Chondrocyte (in vitro differentiated cells): Measurements from ENCODE around the gene PDK3. TPM values are rescaled to one million over a fixed set of nuclear protein-coding genes. Genes with fewer than 3 reads are reported as not detected.

Experiments used
- DNase-seq: peaks from one replicate; pipeline ENCODE4 v3.0.0; 2021; ENCODE audit warnings: mixed read lengths, low spot score
- H3K27ac Mint-ChIP-seq: one replicate; pipeline ENCODE4 v1.8.0; 2021; ENCODE audit warnings: mild to moderate bottlenecking, moderate library complexity, mixed read lengths; ENCODE audit not compliant: unreplicated experiment
- H3K27me3 Mint-ChIP-seq: 2 replicates; pipeline ENCODE4 v1.8.0; 2021; ENCODE audit warnings: low read depth, mixed read lengths
- H3K36me3 Mint-ChIP-seq: 2 replicates; pipeline ENCODE4 v1.8.0; 2021; ENCODE audit warnings: low read depth, mixed read lengths
- H3K4me1 Mint-ChIP-seq: 2 replicates; pipeline ENCODE4 v1.8.0; 2021; ENCODE audit warnings: low read depth, mild to moderate bottlenecking, mixed read lengths
- H3K4me3 Mint-ChIP-seq: one replicate; pipeline ENCODE4 v1.8.0; 2021; ENCODE audit warnings: mild to moderate bottlenecking, moderate library complexity, mixed read lengths; ENCODE audit not compliant: unreplicated experiment
- H3K9me3 Mint-ChIP-seq: 2 replicates; pipeline ENCODE4 v1.8.0; 2021; ENCODE audit warnings: low read depth, mixed read lengths
- total RNA-seq: library from RNA; stranded (reverse); gene quantifications from 3 replicates; pipeline ENCODE4 v1.2.1, GENCODE V29; 2021
- TF ChIP-seq, protein P1 (sequence below): fragments of 200-600 bp; sonication (generic); IDR thresholded peaks from 2 replicates; pipeline ENCODE4 v1.5.0; 2021; ENCODE audit warnings: antibody characterized with exemption, mild to moderate bottlenecking, moderate library complexity

PDK3 gene
- total RNA-seq, 1 donor from 2014 or later, result 44.1 TPM

DNA sequence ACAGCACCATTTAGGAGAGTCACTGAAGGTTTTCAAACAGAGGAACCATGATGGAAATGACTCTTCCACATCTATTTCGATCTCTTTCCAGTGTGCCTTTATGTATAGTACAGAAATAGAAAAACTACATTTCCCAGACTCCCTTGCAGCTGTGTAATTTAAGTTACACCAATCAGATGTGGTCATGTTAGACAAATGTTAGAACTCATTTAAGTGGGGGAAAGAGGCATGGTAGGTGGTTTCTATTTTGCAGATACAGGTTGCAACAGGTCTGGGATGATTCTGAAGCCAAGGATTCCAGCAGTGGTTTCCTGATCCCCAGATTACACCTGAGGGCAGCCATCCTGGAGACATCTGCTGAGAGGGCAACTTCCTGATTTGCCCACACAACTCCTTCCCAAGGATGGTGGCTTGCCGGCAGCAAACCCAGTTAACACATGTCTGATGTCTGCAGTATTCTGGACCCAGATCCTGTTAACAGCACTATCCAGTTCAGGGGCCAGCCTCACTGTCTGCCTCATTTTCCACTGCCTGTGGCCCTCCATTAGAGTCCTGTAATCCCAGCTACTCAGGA is 38.7 kb upstream of the PDK3 start:
- Mint-ChIP-seq H3K4me1 (peaks cover 35% of the 10 kb centered on the region), H3K27ac (no peak overlapping the region), H3K9me3 (no peaks in the 10 kb centered on the region), H3K36me3 (no peaks in the 10 kb centered on the region), H3K27me3 (peaks cover 4% of the 10 kb centered on the region), H3K4me3 (no peak overlapping the region)
- TF ChIP-seq, protein P1, sequence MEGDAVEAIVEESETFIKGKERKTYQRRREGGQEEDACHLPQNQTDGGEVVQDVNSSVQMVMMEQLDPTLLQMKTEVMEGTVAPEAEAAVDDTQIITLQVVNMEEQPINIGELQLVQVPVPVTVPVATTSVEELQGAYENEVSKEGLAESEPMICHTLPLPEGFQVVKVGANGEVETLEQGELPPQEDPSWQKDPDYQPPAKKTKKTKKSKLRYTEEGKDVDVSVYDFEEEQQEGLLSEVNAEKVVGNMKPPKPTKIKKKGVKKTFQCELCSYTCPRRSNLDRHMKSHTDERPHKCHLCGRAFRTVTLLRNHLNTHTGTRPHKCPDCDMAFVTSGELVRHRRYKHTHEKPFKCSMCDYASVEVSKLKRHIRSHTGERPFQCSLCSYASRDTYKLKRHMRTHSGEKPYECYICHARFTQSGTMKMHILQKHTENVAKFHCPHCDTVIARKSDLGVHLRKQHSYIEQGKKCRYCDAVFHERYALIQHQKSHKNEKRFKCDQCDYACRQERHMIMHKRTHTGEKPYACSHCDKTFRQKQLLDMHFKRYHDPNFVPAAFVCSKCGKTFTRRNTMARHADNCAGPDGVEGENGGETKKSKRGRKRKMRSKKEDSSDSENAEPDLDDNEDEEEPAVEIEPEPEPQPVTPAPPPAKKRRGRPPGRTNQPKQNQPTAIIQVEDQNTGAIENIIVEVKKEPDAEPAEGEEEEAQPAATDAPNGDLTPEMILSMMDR, result no peak
- DNase-seq, result no peak

DNA sequence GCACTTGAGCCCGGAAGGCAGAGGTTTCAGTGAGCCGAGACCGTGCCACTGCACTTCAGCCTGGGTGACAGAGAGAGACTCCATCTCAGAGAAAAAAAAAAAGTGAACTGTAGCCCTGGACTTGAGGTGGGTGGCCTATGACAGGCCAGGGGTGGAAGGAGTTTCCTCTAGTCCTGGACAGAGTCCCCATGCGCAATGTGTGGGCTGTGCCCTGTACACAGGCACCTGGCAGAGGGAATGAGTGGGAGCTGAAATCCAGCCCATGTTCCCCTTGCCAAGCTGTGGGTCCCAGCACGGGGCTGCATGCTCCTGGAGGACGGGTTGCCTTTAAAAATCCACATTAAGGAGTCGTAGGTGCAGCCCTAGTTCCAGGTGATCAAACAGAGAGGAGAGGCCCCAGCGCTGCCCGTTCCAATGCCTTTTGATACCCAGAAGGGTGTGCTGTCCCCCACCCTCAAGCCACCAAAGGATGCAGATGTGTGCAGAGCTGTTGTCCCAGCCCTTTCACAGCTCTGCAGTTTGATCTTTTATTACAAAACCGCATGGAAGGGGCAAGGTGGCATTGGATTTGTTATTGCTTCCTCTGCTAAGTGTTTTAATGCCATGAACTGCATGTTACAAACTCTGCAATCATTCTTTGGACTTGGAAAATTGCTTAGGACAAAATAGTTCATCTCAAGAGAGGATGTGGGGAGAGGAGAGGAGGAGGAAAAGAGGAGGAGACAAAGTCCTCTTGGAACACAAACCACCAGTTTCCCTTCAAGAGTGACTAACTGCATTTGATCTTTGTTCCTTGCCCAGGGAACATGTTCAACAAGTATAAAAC is 38.0 kb upstream of the PDK3 start:
- peak overlapping the region; percentile 9 for H3K27ac Mint-ChIP-seq
- no peak overlapping the region for H3K4me3 Mint-ChIP-seq
- no peaks in the 10 kb centered on the region for H3K9me3 Mint-ChIP-seq
- H3K4me1 Mint-ChIP-seq, result peaks cover 35% of the 10 kb centered on the region
- H3K27me3 Mint-ChIP-seq, result peaks cover 10% of the 10 kb centered on the region
- H3K36me3 Mint-ChIP-seq, result no peaks in the 10 kb centered on the region
- no peak for DNase-seq
- TF ChIP-seq, protein P1, result no peak

DNA sequence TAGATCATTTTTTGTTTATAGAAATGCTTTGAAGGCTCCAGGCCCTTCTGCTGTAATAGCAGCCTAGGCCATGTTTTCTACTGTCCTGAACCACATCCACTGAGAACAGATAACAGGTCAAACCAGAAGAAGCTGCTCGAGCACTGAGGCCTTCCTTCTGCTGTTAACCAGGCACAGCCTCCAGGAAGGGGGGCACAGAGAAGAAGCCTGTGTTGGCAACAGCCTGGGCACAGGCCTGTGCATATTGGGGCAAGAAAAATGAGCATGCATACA is 37.4 kb upstream of the PDK3 start:
- no peak for DNase-seq
- no peaks in the 10 kb centered on the region for H3K9me3 Mint-ChIP-seq
- H3K27me3 Mint-ChIP-seq, result peaks cover 13% of the 10 kb centered on the region
- TF ChIP-seq, protein P1, result no peak
- no peaks in the 10 kb centered on the region for H3K36me3 Mint-ChIP-seq
- no peak overlapping the region for H3K4me3 Mint-ChIP-seq
- H3K4me1 Mint-ChIP-seq, result peaks cover 35% of the 10 kb centered on the region
- H3K27ac Mint-ChIP-seq, result peak overlapping the region; percentile 73

GRCh38 chrX:24428516-24428915 is 36.6 kb upstream of the PDK3 start:
- no peak for DNase-seq
- no peaks in the 10 kb centered on the region for H3K9me3 Mint-ChIP-seq
- TF ChIP-seq, protein P1, result no peak
- H3K36me3 Mint-ChIP-seq, result no peaks in the 10 kb centered on the region
- no peak overlapping the region for H3K4me3 Mint-ChIP-seq
- no peak overlapping the region for H3K27ac Mint-ChIP-seq
- H3K4me1 Mint-ChIP-seq, result peaks cover 31% of the 10 kb centered on the region
- H3K27me3 Mint-ChIP-seq, result peaks cover 21% of the 10 kb centered on the region

GRCh38 chrX:24435060-24435459 is 30.0 kb upstream of the PDK3 start:
- Mint-ChIP-seq H3K4me1 (no peaks in the 10 kb centered on the region), H3K27ac (no peak overlapping the region), H3K36me3 (no peaks in the 10 kb centered on the region), H3K27me3 (peaks cover 43% of the 10 kb centered on the region), H3K4me3 (no peak overlapping the region), H3K9me3 (no peaks in the 10 kb centered on the region)
- TF ChIP-seq, protein P1, result no peak
- DNase-seq, result no peak
